Kidney tubule cell (primary cell): ENCODE measurements around the gene OR7C2.

Source experiments
- DNase-seq: peaks from one replicate; pipeline ENCODE4 v3.0.0-alpha.2; 2018; ENCODE audit warnings: low spot score

OR7C2 gene

GRCh38 chr19:14979476-14980255, 38.4 kb downstream of the OR7C2 start, which contains the start of gene SLC1A6:
SLC1A6 (minus strand) TSS chr19:14979864; CDS start chr19:14972910, 6,954 bp downstream.
- no peak for DNase-seq

- DNase-seq = no peak
These were observed 43.8 kb downstream of the OR7C2 start for GRCh38 chr19:14985133-14985532.
